GM23338 (cell line): Measurements from ENCODE around the gene TPI1.

ENCODE experiments used
- CREB1 ChIP-seq: fragments of 250-450 bp; sonication (Bioruptor Pico); IDR thresholded peaks from 2 replicates; pipeline ENCODE4 v1.5.0; 2020; ENCODE audit warnings: low read depth, mild to moderate bottlenecking, moderate library complexity
- CTCF ChIP-seq, 2 experiments: fragments of 200-600 bp in 1 of 2; sonication (generic) in 1 of 2; conservative IDR thresholded peaks; 2 replicates each; pipeline versions ENCODE4 v1.5.1 to v1.6.1; 2016 to 2017; ENCODE audit warnings: antibody characterized with exemption in 2 of 2, low read depth in 2 of 2, mild to moderate bottlenecking in 2 of 2, moderate library complexity in 1 of 2
- ETS1 ChIP-seq: IDR thresholded peaks from 2 replicates; pipeline ENCODE4 v1.6.1; 2016; ENCODE audit warnings: antibody characterized with exemption
- EZH2 ChIP-seq: fragments of 200-600 bp; sonication (generic); IDR thresholded peaks from one replicate; pipeline ENCODE4 v1.8.0; 2017; ENCODE audit warnings: antibody characterized with exemption, mild to moderate bottlenecking, low read depth; ENCODE audit not compliant: unreplicated experiment
- EZH2phosphoT487 ChIP-seq: fragments of 200-600 bp; sonication (generic); IDR thresholded peaks from one replicate; pipeline ENCODE4 v1.8.1; 2018; ENCODE audit warnings: antibody characterized with exemption; ENCODE audit not compliant: unreplicated experiment
- JUNB ChIP-seq: IDR thresholded peaks from one replicate; pipeline ENCODE4 v1.6.1; 2016; ENCODE audit warnings: antibody characterized with exemption; ENCODE audit not compliant: unreplicated experiment
- POLR2AphosphoS5 ChIP-seq: IDR thresholded peaks from 2 replicates; pipeline ENCODE4 v1.6.1; 2016; ENCODE audit warnings: antibody characterized with exemption, low read depth
- REST ChIP-seq: IDR thresholded peaks from one replicate; pipeline ENCODE4 v1.6.1; 2018; ENCODE audit warnings: antibody characterized with exemption; ENCODE audit not compliant: unreplicated experiment
- STAT1 ChIP-seq: IDR thresholded peaks from one replicate; pipeline ENCODE4 v1.6.1; 2016; ENCODE audit warnings: antibody characterized with exemption; ENCODE audit not compliant: unreplicated experiment
- ZNF331 ChIP-seq: fragments of 250-450 bp; sonication (Bioruptor Pico); IDR thresholded peaks from 2 replicates; pipeline ENCODE4 v1.5.0; 2020; ENCODE audit warnings: low read depth, mild to moderate bottlenecking, moderate library complexity
- ZNF462 ChIP-seq: fragments of 250-450 bp; sonication (Bioruptor Pico); IDR thresholded peaks from 2 replicates; pipeline ENCODE4 v1.5.0; 2020; ENCODE audit warnings: mild to moderate bottlenecking, moderate library complexity

- TF ChIP-seq POLR2AphosphoS5, result no peak
- TF ChIP-seq CTCF (conservative IDR thresholded peaks at IDR 0.05; ENCODE audit: low read depth in 2 of 2), result no peak
- no peak for TF ChIP-seq REST
- TF ChIP-seq EZH2, result no peak
- TF ChIP-seq JUNB, result no peak
- no peak for TF ChIP-seq CREB1 (CRISPR knock-in tag)
- no peak for TF ChIP-seq EZH2phosphoT487
- no peak for TF ChIP-seq STAT1
- TF ChIP-seq ZNF331, result no peak
- TF ChIP-seq ETS1, result no peak
- TF ChIP-seq ZNF462 (CRISPR knock-in tag), result no peak
Measured at GRCh38 chr12:6855322-6855721, 12.0 kb upstream of the TPI1 start.
